Thoracic aorta (tissue), 2 donors: ENCODE results near the gene XK. TPM values are rescaled to one million over a fixed set of nuclear protein-coding genes. Genes with fewer than 3 reads are reported as not detected.
"Not testable (repeated sequence)": the region's sequence is repeated elsewhere in the genome, so short reads cannot be mapped to it uniquely, and the experiment has no call there.

Source experiments
- ATAC-seq: fragments of 150-250 bp; one replicate; pipeline ENCODE4 v1.8.0; 2017; ENCODE audit warnings: low read depth; ENCODE audit not compliant: insufficient number of reproducible peaks, low FRiP score
- DNase-seq: peaks from one replicate; pipeline ENCODE4 v3.0.0-alpha.2; 2020; ENCODE audit warnings: low spot score
- H3K27ac ChIP-seq, 2 donors: fragments of 200-600 bp; sonication (generic); 1 replicate in 1 of 2; 2 replicates in 1 of 2; pipeline ENCODE4 v1.5.1; 2016; ENCODE audit warnings: mild to moderate bottlenecking in 2 of 2, moderate library complexity in 2 of 2
- H3K27me3 ChIP-seq: fragments of 200-600 bp; sonication (generic); replicated peaks from 2 replicates; pipeline ENCODE4 v1.6.0; 2016; ENCODE audit warnings: mild to moderate bottlenecking; ENCODE audit not compliant: insufficient read depth
- H3K36me3 ChIP-seq: fragments of 200-600 bp; sonication (generic); one replicate; pipeline ENCODE4 v1.5.1; 2016
- H3K4me1 ChIP-seq, 2 donors: fragments of 200-600 bp; sonication (generic); 1 replicate in 1 of 2; 2 replicates in 1 of 2; pipeline versions ENCODE4 v1.5.1 to v1.6.0; 2016; ENCODE audit warnings: low read depth in 2 of 2, mild to moderate bottlenecking in 1 of 2; ENCODE audit not compliant: control insufficient read depth in 1 of 2
- H3K4me3 ChIP-seq: fragments of 200-600 bp; sonication (generic); 2 replicates; pipeline ENCODE4 v1.5.1; 2016; ENCODE audit warnings: mild to moderate bottlenecking
- H3K9me3 ChIP-seq: fragments of 200-600 bp; sonication (generic); 2 replicates; pipeline ENCODE4 v1.5.1; 2016
- total RNA-seq, 2 donors: library from RNA; depleted of rRNA; stranded (reverse); fragments of >200 nt; gene quantifications; one replicate each; pipeline versions ENCODE4 v1.1.0 to v1.2.3, GENCODE V29; 2016
- TF ChIP-seq, protein P1 (sequence below): fragments of 200-600 bp; sonication (generic); IDR thresholded peaks from one replicate; pipeline ENCODE4 v1.5.1; 2019; ENCODE audit warnings: antibody characterized with exemption

XK gene
- total RNA-seq, 2 donors from 2014 or later: 1.5 to 1.6 TPM

DNA sequence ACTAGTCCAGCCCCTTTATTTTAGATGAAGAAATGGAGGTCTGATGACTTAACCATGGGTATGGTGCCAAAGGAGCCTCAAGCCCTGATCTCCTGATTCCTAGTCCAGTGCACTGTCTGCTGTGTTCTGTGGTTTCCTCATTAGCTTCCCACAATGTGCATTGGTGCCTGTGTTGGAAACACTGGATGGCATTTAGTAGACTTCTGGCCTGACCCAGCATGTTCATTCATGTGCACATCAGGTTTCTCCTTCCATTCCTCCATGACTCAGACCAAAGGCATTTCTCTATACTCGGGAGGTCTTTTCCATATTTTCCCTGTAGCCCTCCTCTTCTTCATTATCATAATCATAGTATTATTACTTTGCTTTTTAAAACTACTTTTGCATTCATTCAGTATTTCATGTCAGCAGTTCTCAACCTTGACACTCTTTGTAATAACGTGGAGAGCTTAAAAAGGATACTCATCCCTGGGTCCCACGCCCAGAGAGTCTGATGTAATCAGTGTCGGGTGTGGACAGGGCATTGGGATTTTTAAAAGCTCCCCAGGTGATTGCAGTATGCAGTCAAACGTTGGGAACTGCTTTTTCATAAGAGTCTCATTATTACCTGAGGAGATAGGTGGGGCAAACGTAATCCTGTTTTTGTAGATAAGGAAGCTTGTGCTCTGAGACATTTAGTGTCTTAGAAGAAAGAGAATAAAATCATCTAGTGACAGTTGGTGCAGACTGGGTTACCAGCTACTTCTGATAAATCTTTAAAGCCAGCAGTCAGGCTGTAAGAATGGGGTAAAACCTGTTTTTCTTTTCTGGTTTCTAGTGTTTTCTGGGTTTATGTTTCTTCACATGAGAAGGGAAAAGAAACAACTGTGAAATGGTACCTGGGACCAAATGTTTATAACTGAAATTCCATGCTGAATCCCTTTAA is 40.9 kb upstream of the XK start:
- Histone ChIP-seq H3K4me3 (no peak overlapping the region), H3K36me3 (no peaks in the 10 kb centered on the region), H3K27ac (no peak overlapping the region), H3K9me3 (no peaks in the 10 kb centered on the region), H3K27me3 (no peaks in the 10 kb centered on the region), H3K4me1 (no peaks in the 10 kb centered on the region)
- DNase-seq: no peak
- ATAC-seq: no peak
- TF ChIP-seq, protein P1, sequence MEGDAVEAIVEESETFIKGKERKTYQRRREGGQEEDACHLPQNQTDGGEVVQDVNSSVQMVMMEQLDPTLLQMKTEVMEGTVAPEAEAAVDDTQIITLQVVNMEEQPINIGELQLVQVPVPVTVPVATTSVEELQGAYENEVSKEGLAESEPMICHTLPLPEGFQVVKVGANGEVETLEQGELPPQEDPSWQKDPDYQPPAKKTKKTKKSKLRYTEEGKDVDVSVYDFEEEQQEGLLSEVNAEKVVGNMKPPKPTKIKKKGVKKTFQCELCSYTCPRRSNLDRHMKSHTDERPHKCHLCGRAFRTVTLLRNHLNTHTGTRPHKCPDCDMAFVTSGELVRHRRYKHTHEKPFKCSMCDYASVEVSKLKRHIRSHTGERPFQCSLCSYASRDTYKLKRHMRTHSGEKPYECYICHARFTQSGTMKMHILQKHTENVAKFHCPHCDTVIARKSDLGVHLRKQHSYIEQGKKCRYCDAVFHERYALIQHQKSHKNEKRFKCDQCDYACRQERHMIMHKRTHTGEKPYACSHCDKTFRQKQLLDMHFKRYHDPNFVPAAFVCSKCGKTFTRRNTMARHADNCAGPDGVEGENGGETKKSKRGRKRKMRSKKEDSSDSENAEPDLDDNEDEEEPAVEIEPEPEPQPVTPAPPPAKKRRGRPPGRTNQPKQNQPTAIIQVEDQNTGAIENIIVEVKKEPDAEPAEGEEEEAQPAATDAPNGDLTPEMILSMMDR: no peak

GRCh38 chrX:37646254-37646653 is 39.3 kb upstream of the XK start:
- Histone ChIP-seq H3K4me1 (no peaks in the 10 kb centered on the region), H3K9me3 (no peaks in the 10 kb centered on the region), H3K4me3 (no peak overlapping the region), H3K27me3 (no peaks in the 10 kb centered on the region), H3K36me3 (no peaks in the 10 kb centered on the region), H3K27ac (no peak overlapping the region)
- no peak for ATAC-seq
- TF ChIP-seq, protein P1: no peak
- no peak for DNase-seq

DNA sequence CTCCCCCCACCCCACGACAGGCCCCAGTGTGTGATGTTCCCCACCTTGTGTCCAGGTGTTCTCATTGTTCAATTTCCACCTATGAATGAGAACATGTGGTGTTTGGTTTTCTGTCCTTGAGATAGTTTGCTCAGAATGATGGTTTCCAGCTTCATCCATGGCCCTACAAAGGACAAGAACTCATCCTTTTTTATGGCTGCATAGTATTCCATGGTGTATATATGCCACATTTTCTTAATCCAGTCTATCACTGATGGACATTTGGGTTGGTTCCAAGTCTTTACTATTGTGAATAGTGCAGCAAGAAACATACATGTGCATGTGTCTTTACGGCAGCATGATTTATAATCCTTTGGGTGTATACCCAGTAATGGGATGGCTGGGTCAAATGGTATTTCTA is 34.7 kb upstream of the XK start:
- H3K4me3 ChIP-seq, H3K36me3 ChIP-seq, H3K4me1 ChIP-seq, ATAC-seq, H3K27me3 ChIP-seq, H3K9me3 ChIP-seq, DNase-seq, H3K27ac ChIP-seq: not testable (repeated sequence)

DNA sequence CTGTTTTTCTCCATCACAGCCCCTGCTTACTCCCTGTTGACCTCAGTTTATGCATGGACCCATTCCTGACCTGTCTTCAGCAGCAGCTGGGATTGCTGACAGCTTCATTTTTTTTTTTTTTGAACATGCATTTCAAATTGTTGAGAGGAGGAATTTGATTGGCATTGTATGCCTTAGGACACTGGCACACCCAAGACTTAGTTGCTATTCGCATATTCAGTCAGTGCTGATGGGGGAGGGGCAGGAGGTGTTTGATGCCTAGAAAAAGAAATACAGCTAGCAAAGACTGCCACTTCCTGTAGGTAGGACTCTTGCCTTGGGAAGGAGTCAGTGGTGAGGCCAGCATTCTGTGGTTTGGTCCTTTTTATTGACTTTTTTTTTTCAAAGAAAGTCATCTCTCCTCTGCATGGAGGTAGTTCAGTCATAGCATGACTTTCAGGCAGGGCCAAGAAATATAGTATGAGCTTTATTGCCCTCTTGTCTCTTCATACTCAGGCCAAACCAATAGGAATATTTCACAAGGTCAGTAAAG is 33.6 kb upstream of the XK start:
- Histone ChIP-seq H3K27me3 (no peaks in the 10 kb centered on the region), H3K36me3 (no peaks in the 10 kb centered on the region), H3K27ac (no peak overlapping the region), H3K4me1 (no peaks in the 10 kb centered on the region), H3K9me3 (no peaks in the 10 kb centered on the region), H3K4me3 (no peak overlapping the region)
- TF ChIP-seq, protein P1: no peak
- DNase-seq: no peak
- no peak for ATAC-seq

DNA sequence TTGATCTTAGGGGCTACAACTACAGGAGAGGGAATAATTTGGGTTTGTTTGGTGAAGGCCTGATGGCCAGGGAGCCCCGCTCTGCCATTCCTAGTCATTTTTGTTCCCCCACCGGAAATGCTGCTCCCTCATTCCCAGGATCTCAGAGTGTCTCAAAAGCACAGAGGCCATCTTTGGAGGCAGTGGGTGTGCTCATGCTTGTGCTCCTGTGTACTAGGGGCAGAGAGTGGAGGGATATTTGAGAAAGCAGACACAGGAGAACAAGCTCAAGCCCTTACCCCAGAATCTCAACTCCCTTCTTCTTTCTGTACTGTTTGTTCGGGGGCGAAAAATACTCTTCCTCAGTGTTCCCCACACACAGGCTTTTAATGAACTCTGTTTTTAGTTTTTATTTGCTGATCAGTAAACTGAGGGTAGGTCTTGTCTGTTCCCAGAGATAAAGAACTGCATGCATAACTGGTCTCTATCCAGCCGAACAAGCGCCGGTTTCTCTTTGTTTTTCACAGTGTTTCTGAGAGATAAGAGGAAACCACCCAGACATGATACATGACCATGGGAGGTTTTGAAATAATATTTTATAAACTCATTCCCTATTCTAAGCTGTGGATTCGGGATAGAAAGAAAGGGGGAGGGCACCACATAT is 32.9 kb upstream of the XK start:
- no peaks in the 10 kb centered on the region for H3K27me3 ChIP-seq
- DNase-seq (no peak), ATAC-seq (no peak)
- no peaks in the 10 kb centered on the region for H3K9me3 ChIP-seq
- TF ChIP-seq, protein P1: no peak
- H3K4me1 ChIP-seq: no peaks in the 10 kb centered on the region
- no peak overlapping the region for H3K4me3 ChIP-seq
- no peak overlapping the region for H3K27ac ChIP-seq
- H3K36me3 ChIP-seq: no peaks in the 10 kb centered on the region
